AG04450 (cell line): ENCODE measurements around the gene SPON1. TPM values are rescaled to one million over a fixed set of nuclear protein-coding genes. Genes with fewer than 3 reads are reported as not detected.

Experiments used
- CTCF ChIA-PET: fragments of 300-600, 350-600 bp; formaldehyde crosslinking; extraction: SDS; loops from one replicate; lab custom pipeline; 2022; ENCODE audit warnings: antibody characterized with exemption, inconsistent platforms; lab: Charles Lee
- POLR2A ChIA-PET: fragments of 350-600 bp; formaldehyde crosslinking; extraction: SDS; loops from one replicate; lab custom pipeline; 2021; ENCODE audit warnings: antibody characterized with exemption, inconsistent platforms; lab: Yijun Ruan, JAX
- DNase-seq: peaks from one replicate; pipeline ENCODE4 v3.0.0-alpha.2; 2011; ENCODE audit warnings: low read depth, low spot score
- H3K27ac ChIP-seq: one replicate; pipeline ENCODE4 v1.5.1; 2012; ENCODE audit warnings: low read depth, low read length, control low read depth
- H3K27me3 ChIP-seq: one replicate; pipeline ENCODE4 v1.6.0; 2012; ENCODE audit warnings: low read length; ENCODE audit not compliant: control insufficient read depth, insufficient read depth
- H3K4me3 ChIP-seq: 2 replicates; pipeline ENCODE4 v1.5.1; 2011; ENCODE audit warnings: mild to moderate bottlenecking, low read depth, low read length, control low read depth
- H3K9me3 ChIP-seq: 2 replicates; pipeline ENCODE4 v1.5.1; 2012; ENCODE audit warnings: low read length; ENCODE audit not compliant: control insufficient read depth, insufficient read depth
- polyA plus RNA-seq: library from polyadenylated mRNA; depleted of rRNA; stranded (reverse); fragments of >200 nt; gene quantifications from 2 replicates; pipeline ENCODE4 v1.2.3, GENCODE V29; 2011
- TF ChIP-seq, protein P1 (sequence below): IDR thresholded peaks from 2 replicates; pipeline ENCODE4 v1.5.1; 2011; ENCODE audit warnings: low read depth, low read length, control low read depth, inconsistent platforms

SPON1 gene
- polyA plus RNA-seq, 1 experiment = 0.53 TPM

DNA sequence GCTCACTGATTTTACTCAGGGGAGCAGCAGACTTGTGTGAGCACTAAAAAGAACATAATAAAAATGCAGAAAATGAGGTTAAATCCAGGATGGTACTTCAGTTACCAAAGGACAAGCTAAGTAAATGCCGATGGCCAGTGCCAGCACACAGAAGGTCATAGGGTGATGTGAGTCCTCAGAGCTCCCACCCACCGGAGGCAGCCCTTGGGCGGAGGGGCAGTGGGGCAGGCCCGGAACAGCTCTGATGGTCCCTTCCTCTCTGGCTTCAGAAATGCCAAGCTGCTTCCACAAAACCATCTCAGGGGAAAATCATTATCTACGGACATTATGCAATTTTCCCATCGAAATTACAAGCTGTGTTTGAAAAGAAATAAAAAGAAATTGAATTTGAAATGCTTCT is 271.9 kb downstream of the SPON1 start:
- no peak for DNase-seq
- ChIA-PET CTCF (no interaction called here), POLR2A (no interaction called here)
- H3K9me3 ChIP-seq = no peaks in the 10 kb centered on the region
- no peak overlapping the region for H3K27ac ChIP-seq
- no peak overlapping the region for H3K4me3 ChIP-seq
- H3K27me3 ChIP-seq = peaks cover 13% of the 10 kb centered on the region
- TF ChIP-seq, protein P1, sequence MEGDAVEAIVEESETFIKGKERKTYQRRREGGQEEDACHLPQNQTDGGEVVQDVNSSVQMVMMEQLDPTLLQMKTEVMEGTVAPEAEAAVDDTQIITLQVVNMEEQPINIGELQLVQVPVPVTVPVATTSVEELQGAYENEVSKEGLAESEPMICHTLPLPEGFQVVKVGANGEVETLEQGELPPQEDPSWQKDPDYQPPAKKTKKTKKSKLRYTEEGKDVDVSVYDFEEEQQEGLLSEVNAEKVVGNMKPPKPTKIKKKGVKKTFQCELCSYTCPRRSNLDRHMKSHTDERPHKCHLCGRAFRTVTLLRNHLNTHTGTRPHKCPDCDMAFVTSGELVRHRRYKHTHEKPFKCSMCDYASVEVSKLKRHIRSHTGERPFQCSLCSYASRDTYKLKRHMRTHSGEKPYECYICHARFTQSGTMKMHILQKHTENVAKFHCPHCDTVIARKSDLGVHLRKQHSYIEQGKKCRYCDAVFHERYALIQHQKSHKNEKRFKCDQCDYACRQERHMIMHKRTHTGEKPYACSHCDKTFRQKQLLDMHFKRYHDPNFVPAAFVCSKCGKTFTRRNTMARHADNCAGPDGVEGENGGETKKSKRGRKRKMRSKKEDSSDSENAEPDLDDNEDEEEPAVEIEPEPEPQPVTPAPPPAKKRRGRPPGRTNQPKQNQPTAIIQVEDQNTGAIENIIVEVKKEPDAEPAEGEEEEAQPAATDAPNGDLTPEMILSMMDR = no peak

DNA sequence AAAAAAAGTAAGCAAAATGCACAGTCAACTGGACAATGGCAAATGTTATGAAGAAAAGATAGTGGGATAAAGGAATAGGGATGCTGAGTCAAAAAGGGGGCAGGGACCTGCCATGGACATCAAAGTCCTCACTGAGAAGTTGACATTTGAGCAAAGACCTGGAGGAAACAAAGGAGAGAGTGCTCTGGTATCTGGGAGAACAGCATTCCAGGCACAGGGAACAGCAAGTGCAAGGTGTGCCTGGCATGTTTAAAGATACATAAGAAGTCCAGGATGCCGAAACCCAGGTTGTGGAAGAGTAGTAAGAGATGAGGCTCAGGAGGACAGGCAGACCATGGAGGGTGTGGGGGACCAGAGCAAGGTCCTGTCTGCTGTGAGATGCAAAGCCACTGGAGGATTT is 273.2 kb downstream of the SPON1 start:
- DNase-seq = no peak
- CTCF ChIA-PET = interaction anchor here (0.7 kb wide), 1 partner anchor 279 kb away, joined by 4 read pairs; no protein-coding TSS in a partner anchor
- Histone ChIP-seq H3K27ac (no peak overlapping the region), H3K27me3 (peaks cover 13% of the 10 kb centered on the region), H3K4me3 (no peak overlapping the region), H3K9me3 (no peaks in the 10 kb centered on the region)
- POLR2A ChIA-PET = no interaction called here
- TF ChIP-seq, protein P1 = no peak

DNA sequence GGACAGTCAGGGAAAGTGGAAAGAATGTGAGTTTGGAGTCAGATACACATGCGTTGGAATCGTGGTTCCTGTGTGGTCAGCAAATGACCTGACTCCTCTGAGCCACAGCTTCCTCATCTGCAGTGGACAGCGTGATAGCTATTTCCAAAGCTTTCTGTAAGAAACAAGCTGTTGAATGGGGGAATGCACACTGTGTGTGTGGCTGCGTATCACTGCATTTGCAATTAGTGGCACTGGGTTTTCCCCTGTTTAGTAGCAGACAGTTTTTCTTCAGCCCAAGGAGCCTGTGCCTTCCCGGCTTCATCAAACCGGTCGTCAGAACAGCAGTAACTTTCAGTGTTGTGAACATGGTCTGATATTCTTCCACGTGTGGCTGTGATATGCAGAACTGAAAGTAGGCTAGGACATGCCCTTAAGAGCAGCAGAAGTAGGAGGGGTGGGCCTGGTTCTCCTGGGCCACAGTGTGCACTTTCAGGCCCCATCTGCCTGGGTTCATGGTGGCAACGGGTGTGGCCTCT is 275.0 kb downstream of the SPON1 start:
- POLR2A ChIA-PET = no interaction called here
- peaks cover 23% of the 10 kb centered on the region for H3K27me3 ChIP-seq
- TF ChIP-seq, protein P1 = no peak
- H3K4me3 ChIP-seq = no peak overlapping the region
- no peak overlapping the region for H3K27ac ChIP-seq
- no peaks in the 10 kb centered on the region for H3K9me3 ChIP-seq
- DNase-seq = no peak
- CTCF ChIA-PET = interaction anchor here (1.1 kb wide), 1 partner anchor 7 kb away, joined by 3 read pairs; no protein-coding TSS in a partner anchor

DNA sequence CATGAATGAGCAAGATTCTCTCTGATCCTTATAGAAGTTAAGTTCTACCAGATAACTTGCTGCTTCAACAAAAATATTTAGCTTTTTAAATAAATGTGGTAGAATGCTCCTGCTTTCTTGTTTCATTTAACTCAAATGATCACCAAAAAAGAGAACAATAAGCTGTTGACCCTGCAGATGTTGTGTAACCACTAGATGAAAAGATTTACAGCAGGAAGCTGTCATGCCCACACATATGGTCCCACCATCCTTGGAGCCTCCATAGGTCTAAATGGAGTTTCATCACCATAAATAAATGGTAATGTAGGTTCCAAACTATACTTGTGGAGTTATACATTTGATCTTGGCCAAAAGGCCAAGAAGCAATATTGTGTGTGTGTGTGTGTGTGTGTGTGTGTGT is 277.7 kb downstream of the SPON1 start:
- Histone ChIP-seq H3K4me3 (no peak overlapping the region), H3K27ac (no peak overlapping the region), H3K9me3 (no peaks in the 10 kb centered on the region), H3K27me3 (peaks cover 28% of the 10 kb centered on the region)
- CTCF ChIA-PET = interaction anchor here (0.6 to 2.3 kb wide), 4 partner anchors 8 to 284 kb away, joined by 3 to 6 read pairs (median 3); no protein-coding TSS in a partner anchor
- DNase-seq = no peak
- POLR2A ChIA-PET = no interaction called here
- TF ChIP-seq, protein P1 = no peak

DNA sequence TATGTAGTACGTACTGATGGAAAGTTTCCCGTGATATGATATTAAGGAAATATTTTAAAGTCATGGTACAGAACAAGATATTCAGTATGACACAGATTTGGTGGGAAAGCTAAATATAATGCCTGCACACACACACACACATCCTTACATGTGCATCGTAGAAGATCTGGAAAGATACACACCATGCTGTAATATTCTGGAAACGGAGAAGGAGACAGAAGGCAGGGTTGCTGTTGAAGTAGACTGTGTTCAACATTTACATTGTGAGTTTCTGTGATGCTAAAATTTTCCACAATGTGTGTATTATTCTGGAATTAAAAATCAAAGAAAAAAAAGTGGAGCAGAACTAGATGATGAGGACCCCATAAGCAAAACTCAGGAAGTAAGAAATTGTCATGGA is 278.4 kb downstream of the SPON1 start:
- ChIA-PET POLR2A (no interaction called here), CTCF (interaction anchor here (1.6 to 2.3 kb wide), 3 partner anchors 9 to 285 kb away, joined by 3 to 6 read pairs (median 3); no protein-coding TSS in a partner anchor)
- no peak overlapping the region for H3K27ac ChIP-seq
- DNase-seq = no peak
- no peaks in the 10 kb centered on the region for H3K9me3 ChIP-seq
- no peak overlapping the region for H3K4me3 ChIP-seq
- TF ChIP-seq, protein P1 = no peak
- H3K27me3 ChIP-seq = peaks cover 30% of the 10 kb centered on the region
